Neutrophil (primary cell): ENCODE data around the gene SAMD3.
"Not testable (repeated sequence)": the region's sequence is repeated elsewhere in the genome, so short reads cannot be mapped to it uniquely, and the experiment has no call there.

Source experiments
- H3K27ac ChIP-seq: fragments of 200-600 bp; sonication (generic); 2 replicates; pipeline ENCODE4 v1.5.1; 2016; ENCODE audit warnings: mild to moderate bottlenecking, moderate library complexity
- H3K27me3 ChIP-seq: fragments of 200-600 bp; sonication (generic); 2 replicates; pipeline ENCODE4 v1.6.0; 2016; ENCODE audit warnings: mild to moderate bottlenecking
- H3K36me3 ChIP-seq: fragments of 200-600 bp; sonication (generic); 2 replicates; pipeline ENCODE4 v1.5.1; 2017
- H3K4me1 ChIP-seq, 2 experiments: fragments of 200-600 bp in 1 of 2; sonication (generic) in 1 of 2; 1 replicate in 1 of 2; 2 replicates in 1 of 2; pipeline versions ENCODE4 v1.5.1 to v1.6.1; 2013 to 2016; ENCODE audit warnings: low read depth in 1 of 2, low read length in 1 of 2, mild to moderate bottlenecking in 1 of 2, moderate library complexity in 1 of 2; ENCODE audit not compliant: control insufficient read depth in 1 of 2, insufficient read depth in 1 of 2
- H3K4me3 ChIP-seq, 2 experiments: fragments of 200-600 bp in 1 of 2; sonication (generic) in 1 of 2; 1 replicate in 1 of 2; 2 replicates in 1 of 2; pipeline ENCODE4 v1.5.1; 2013 to 2016; ENCODE audit warnings: low read depth in 1 of 2, low read length in 1 of 2, mild to moderate bottlenecking in 1 of 2, moderate library complexity in 1 of 2
- H3K9me3 ChIP-seq: fragments of 200-600 bp; sonication (generic); 2 replicates; pipeline ENCODE4 v1.5.1; 2016
- TF ChIP-seq, protein P1 (sequence below): fragments of 200-600 bp; sonication (generic); IDR thresholded peaks from 2 replicates; pipeline ENCODE4 v1.5.1; 2016; ENCODE audit warnings: antibody characterized with exemption

SAMD3 gene, protein sequence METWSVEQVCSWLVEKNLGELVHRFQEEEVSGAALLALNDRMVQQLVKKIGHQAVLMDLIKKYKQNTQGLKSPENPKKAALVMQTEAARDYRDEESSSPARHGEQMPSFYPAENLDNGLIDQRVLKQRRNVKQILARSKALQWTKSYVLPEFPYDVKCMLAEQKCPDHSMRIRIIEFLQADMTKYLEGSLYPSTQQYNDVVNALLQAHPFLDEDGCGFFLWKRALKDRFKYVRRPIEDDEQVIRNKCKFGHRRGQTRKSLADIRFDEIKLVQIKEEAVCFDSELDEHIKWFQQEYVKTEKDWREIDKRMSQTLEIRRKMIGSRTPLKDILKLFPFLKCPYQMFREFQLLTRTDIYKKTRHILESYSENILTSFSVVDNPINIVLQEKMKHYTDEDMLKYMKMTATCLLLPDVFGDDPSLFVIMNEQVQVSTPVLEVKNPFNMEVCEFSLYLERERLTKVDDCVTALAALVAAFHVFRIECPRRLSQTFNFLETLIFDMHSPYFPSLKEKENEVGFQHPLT

DNA sequence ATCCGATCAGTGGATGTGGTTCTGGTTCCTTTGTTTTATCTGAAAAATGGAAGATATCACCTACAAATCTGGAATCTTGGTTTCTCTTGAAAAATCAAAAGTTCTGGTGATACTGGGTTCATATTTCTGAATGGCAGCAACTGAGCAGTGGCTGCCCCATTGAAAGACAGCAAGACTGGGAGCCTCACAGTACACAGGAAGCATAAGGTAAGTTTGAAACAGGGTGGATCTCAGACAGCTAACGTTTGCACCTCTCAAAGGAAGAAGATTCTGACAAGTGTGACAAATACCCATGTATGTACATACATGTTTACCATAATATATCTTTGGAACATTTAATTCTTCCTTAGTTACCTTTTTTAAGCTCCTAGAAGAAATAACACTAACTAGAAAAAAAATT lies at the start of gene SAMD3:
TSS of gene SAMD3 (minus strand) at position 177 of the 400 bp plus-strand sequence. CDS start 7,678 bp downstream, outside the sequence.
- Histone ChIP-seq H3K4me3 (no peak within 1 kb of the TSS), H3K27me3 (no peaks in the 10 kb centered on the region), H3K36me3 (no peaks in the 10 kb centered on the region), H3K9me3 (no peaks in the 10 kb centered on the region), H3K4me1 (no peaks in the 10 kb centered on the region), H3K27ac (no peak within 1 kb of the TSS)
- TF ChIP-seq, protein P1, sequence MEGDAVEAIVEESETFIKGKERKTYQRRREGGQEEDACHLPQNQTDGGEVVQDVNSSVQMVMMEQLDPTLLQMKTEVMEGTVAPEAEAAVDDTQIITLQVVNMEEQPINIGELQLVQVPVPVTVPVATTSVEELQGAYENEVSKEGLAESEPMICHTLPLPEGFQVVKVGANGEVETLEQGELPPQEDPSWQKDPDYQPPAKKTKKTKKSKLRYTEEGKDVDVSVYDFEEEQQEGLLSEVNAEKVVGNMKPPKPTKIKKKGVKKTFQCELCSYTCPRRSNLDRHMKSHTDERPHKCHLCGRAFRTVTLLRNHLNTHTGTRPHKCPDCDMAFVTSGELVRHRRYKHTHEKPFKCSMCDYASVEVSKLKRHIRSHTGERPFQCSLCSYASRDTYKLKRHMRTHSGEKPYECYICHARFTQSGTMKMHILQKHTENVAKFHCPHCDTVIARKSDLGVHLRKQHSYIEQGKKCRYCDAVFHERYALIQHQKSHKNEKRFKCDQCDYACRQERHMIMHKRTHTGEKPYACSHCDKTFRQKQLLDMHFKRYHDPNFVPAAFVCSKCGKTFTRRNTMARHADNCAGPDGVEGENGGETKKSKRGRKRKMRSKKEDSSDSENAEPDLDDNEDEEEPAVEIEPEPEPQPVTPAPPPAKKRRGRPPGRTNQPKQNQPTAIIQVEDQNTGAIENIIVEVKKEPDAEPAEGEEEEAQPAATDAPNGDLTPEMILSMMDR, result no peak

DNA sequence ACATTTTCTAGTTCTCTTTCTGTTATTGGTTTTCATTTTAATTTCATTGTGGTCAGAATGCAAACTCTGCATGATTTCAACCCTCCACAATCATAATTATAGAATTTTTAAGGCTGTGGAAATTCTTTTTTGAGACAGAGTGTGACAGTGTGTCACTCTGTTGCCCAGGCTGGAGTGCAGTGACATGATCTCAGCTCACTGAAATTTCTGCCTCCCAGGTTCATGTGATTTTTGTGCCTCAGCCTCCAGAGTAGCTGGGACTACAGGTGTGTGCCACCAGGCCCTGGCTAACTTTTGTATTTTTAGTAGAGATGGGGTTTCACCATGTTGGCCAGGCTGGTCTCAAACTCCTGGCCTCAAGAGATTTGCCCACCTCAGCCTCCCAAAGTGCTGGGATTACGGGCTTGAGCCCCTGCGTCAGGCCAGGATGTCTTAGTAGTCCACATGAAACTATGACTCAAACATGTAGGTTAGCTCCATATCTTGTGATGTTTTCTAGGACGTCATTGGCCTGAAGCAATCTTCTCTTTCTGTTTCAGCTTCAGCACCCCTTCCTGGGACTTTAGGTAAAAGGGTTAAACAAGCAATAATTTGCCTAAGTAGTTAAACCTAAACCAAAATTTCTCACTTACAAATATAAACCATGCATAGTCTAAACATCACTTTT lies 47.4 kb upstream of the SAMD3 start:
- H3K36me3 ChIP-seq, result no peaks in the 10 kb centered on the region
- TF ChIP-seq, protein P1, result no peak
- H3K4me1 ChIP-seq, result no peaks in the 10 kb centered on the region
- H3K27ac ChIP-seq, result no peak overlapping the region
- no peak overlapping the region for H3K4me3 ChIP-seq
- no peaks in the 10 kb centered on the region for H3K9me3 ChIP-seq
- H3K27me3 ChIP-seq, result no peaks in the 10 kb centered on the region

DNA sequence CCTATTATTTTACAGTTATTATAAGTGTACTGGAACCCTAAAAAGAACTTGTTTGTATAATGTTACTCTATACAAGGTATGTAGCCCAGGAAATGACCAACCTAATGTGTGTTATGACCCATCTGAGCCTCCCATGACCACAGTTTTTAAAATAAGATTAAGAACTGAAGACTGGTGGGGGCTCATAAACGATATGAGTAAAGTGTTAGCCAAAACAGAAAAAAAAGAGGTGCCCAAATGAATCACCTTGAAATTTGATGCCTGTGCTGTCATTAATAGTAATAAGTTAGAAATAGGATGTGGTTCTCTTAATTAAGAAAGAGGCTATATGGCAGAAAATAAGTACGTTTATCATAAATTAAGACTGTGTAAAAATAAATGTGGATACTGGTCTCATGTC lies 42.8 kb upstream of the SAMD3 start:
- not testable (repeated sequence) for H3K27me3 ChIP-seq, H3K9me3 ChIP-seq, H3K27ac ChIP-seq, H3K36me3 ChIP-seq, H3K4me3 ChIP-seq, H3K4me1 ChIP-seq

DNA sequence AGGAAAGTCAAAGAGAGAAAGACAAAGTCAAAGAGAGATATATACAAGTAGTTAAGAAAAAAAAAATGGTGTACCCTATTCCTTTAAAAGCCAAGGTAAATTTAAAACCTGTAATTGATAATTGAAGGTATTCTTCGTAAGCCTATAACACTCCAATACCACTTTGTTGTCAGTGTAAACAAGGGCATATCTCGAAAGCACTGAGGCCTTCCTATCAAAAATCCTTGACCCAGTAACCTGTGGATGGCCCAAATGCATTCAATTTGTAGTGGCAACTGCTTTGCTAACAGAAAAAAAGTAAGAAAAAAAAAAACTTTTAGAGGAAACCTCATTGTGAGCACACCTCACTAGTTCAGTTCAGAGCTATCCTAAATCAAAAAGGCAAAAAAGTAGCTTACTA lies 39.3 kb upstream of the SAMD3 start:
- TF ChIP-seq, protein P1, result no peak

DNA sequence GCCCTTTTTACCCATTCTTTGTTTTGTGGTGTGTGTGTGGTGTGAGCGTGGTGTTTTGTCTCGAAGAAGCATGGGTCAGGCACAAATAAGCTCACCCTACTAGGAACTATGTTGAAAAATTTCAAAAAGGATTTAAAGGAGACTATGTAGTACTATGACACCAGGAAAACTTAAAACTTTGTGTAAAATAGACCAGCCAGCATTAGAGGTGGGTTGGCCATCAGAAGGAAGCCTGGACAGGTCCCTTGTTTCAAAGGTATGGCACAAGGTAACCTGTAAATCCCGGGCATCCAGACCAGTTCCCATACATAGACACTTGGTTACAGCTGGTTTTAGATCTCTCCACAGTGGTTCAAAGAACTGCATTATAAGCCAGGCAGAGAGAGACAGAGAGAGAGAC lies 38.8 kb upstream of the SAMD3 start:
- not testable (repeated sequence) for H3K4me3 ChIP-seq, H3K4me1 ChIP-seq, H3K27me3 ChIP-seq, H3K27ac ChIP-seq, H3K36me3 ChIP-seq, H3K9me3 ChIP-seq

More for the DNA sequence above, 39.3 kb upstream of the SAMD3 start:
- Histone ChIP-seq H3K27me3 (no peaks in the 10 kb centered on the region), H3K4me3 (no peak overlapping the region), H3K36me3 (no peaks in the 10 kb centered on the region), H3K27ac (no peak overlapping the region), H3K4me1 (no peaks in the 10 kb centered on the region), H3K9me3 (no peaks in the 10 kb centered on the region)

DNA sequence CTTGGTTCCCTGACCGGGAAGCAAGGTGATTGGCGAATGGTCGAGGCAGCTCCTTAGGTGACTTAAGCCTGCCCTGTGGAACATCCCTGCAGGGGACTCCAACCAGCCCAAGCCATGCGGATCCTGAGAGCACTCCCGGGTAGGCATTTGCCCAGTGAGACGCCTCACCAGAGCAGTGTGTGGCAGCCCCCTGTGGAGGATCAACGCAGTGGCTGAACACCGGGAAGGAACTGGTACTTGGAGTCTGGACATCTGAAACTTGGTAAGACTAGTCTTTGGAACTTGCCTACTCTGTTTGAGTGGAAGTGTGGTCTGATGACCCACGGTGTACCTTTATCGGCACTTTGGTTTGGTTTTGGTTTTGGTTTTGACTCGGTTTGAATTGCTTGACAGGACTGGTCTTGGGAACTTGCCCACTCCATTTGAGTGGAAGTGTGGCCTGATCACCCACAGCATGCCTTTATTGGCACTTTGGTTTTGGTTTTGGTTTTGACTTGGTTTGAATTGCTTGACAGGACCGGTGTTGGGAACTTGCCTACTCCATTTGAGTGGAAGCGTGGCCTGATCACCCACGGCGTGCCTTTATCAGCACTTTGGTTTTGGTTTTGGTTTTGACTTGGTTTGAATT lies 38.0 kb upstream of the SAMD3 start:
- not testable (repeated sequence) for H3K4me3 ChIP-seq, H3K27me3 ChIP-seq, H3K4me1 ChIP-seq, H3K36me3 ChIP-seq, H3K27ac ChIP-seq, H3K9me3 ChIP-seq

DNA sequence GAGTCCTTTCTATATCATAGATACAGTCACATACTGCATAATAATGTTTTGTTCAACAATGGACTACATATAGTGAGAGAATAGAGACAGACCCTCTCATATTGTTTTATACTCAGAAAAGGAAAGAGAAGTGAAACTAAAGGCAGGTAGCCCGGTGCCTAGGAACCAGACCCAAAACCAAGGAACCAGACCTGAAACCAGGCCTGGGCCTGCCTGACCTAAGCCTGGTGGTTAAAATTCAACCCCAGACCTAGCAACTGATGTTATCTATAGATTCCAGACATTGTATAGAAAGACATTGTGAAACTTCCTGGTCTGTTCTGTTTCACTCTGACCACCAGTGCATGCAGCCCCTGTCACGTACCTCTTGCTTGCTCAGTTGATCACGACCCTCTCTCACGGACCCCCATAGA lies 37.3 kb upstream of the SAMD3 start:
- not testable (repeated sequence) for H3K36me3 ChIP-seq, H3K4me1 ChIP-seq, H3K4me3 ChIP-seq, H3K9me3 ChIP-seq, H3K27me3 ChIP-seq, H3K27ac ChIP-seq
